ENCODE data around the gene PROB1. TPM values are rescaled to one million over a fixed set of nuclear protein-coding genes. Genes with fewer than 3 reads are reported as not detected.

PROB1 gene
- total and polyA plus RNA-seq, 2 of the 13 experiments (the other 11 are each of a cell fraction or from before 2014, with no cell fraction given): 0.69 to 1.1 TPM

GRCh38 chr5:139341689-139342422 is 53.0 kb downstream of the PROB1 start, which contains the start of gene PAIP2 (continued):
- peak; percentile 81; the same call in 1 of the 2 replicates for TF ChIP-seq ZBTB8A (CRISPR knock-in tag; IDR thresholded peaks at IDR 0.05; ENCODE audit: borderline replicate concordance, low read depth)
- TF ChIP-seq SOX13 (IDR thresholded peaks at IDR 0.05): peak; percentile 71; the same call in 1 of the 2 replicates
- TF ChIP-seq SOX13 (CRISPR knock-in tag; conservative IDR thresholded peaks at IDR 0.05 in 1 of 2, IDR thresholded peaks at IDR 0.05 in 1 of 2): peak in 1 of 2 experiments; percentile 90; a peak in 2 of 4 replicates
- TF ChIP-seq ZBTB20 (CRISPR knock-in tag; IDR thresholded peaks at IDR 0.05; ENCODE audit: borderline replicate concordance, low read depth): no peak; the same call in 1 of the 2 replicates
- TF ChIP-seq ZNF549 (CRISPR knock-in tag; IDR thresholded peaks at IDR 0.05): no peak
- TF ChIP-seq ZEB1 (IDR thresholded peaks at IDR 0.05; ENCODE audit: insufficient replicate concordance, low read depth): no peak
- peak; percentile 85 for TF ChIP-seq MED1 (CRISPR knock-in tag; IDR thresholded peaks at IDR 0.05)
- TF ChIP-seq BORCS8-MEF2B (CRISPR knock-in tag; IDR thresholded peaks at IDR 0.05): no peak; the same call in 1 of the 2 replicates
- no peak for TF ChIP-seq TRIM22 (IDR thresholded peaks at IDR 0.05)
- TF ChIP-seq ZNF430 (CRISPR knock-in tag; IDR thresholded peaks at IDR 0.05): peak; percentile 93
- TF ChIP-seq CHD2 (IDR thresholded peaks at IDR 0.05; ENCODE audit: low read depth, low read length): 0 out of 2 replicates have a peak, but pooled peaks have one; percentile 10
- TF ChIP-seq ZNF891 (CRISPR knock-in tag; IDR thresholded peaks at IDR 0.05): no peak; the same call in 1 of the 2 replicates
- TF ChIP-seq KDM3A (CRISPR knock-in tag; IDR thresholded peaks at IDR 0.05; ENCODE audit: low read depth): 0 out of 2 replicates have a peak, but pooled peaks have one; percentile 7
- no peak for TF ChIP-seq SUZ12 (IDR thresholded peaks at IDR 0.05; ENCODE audit: low read depth, low read length)
- TF ChIP-seq PATZ1 (CRISPR knock-in tag; IDR thresholded peaks at IDR 0.05): peak; percentile 59; the same call in 1 of the 2 replicates
- TF ChIP-seq BRCA1 (CRISPR knock-in tag; IDR thresholded peaks at IDR 0.05): no peak
- peak; percentile 57; the same call in 1 of the 2 replicates for TF ChIP-seq STAT6 (CRISPR knock-in tag; IDR thresholded peaks at IDR 0.05; ENCODE audit: borderline replicate concordance)
- TF ChIP-seq HOXA3 (CRISPR knock-in tag; IDR thresholded peaks at IDR 0.05): peak; percentile 86; the same call in 1 of the 2 replicates
- TF ChIP-seq CREB3 (CRISPR knock-in tag; IDR thresholded peaks at IDR 0.05): 0 out of 2 replicates have a peak, but pooled peaks have one; percentile 37
- 0 out of 2 replicates have a peak, but pooled peaks have one; percentile 15 for TF ChIP-seq RXRB (CRISPR knock-in tag; IDR thresholded peaks at IDR 0.05; ENCODE audit: borderline replicate concordance)
- TF ChIP-seq ERF (CRISPR knock-in tag; IDR thresholded peaks at IDR 0.05): peak; percentile 76
- TF ChIP-seq SAP130 (CRISPR knock-in tag; IDR thresholded peaks at IDR 0.05; ENCODE audit: low read depth): peak; percentile 90
- TF ChIP-seq ZBTB1 (CRISPR knock-in tag; IDR thresholded peaks at IDR 0.05; ENCODE audit: borderline replicate concordance): no peak
